GM21515 (cell line): ENCODE measurements around the gene OR6J1.
"Not testable (repeated sequence)": the region's sequence is repeated elsewhere in the genome, so short reads cannot be mapped to it uniquely, and the experiment has no call there.

Experiments used
- ATAC-seq: cut with Tn5 transposase; IDR thresholded peaks from one replicate; pipeline ENCODE4 v1.9.1; 2021; ENCODE audit not compliant: unreplicated experiment

The OR6J1 gene

DNA sequence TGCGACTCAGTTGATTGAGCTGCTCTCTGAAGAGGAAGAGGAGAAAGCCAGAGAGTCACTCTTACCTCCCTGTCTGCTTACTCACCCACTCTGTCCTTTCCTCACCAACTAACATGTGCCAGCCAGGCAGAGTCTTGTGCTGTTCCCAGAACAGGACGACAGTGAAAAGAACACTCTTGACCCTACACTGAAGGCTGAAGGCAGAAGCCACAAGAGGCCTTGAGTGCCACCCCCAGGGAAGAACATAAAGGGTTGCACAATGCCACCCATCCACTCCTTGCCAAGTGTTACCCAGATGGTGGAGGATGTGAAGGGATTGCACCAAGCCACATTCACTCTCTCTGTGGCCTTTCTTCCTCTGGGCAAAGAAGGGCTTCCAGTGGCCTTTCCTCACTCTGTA, 33.2 kb downstream of the OR6J1 start:
- no peak for ATAC-seq

DNA sequence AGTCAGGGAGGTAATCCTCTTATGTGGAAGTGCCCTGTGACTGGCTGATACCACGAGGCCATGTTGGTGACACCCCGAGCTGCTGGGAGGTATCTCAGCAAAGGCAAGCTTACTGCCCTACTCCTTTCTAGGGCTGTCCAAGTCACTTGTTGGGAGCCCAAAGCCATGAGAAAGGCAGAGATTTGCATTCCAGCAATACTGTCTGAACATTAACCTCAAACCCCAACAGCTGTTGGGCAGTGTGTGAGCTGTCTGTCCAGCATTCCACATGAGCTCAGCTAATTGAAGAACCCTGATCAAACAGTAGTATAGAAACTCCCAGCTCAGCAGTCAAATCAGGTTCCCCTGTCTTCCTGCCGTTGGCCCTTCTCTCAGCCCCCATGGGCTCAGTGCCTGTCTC, 36.9 kb downstream of the OR6J1 start:
- no peak for ATAC-seq

DNA sequence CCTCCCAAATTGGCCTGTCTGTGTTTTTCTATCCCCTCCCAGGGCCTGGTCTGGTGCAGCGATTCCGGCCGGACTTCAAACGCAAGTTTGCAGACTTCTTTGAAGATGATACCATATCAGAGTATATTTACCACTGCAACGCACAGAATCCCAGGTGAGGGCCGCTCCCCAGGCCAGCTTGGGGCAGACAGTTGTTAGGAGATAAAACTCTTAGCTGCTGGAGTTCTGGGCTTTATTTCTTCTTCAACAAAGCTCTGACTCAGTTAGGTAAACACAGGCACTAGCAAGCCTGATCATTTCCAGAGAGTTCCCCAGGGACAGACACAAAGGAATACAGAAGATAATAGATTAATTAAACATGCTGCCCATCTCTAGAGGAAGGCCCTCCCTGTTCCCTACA, 37.8 kb downstream of the OR6J1 start:
- ATAC-seq = no peak

DNA sequence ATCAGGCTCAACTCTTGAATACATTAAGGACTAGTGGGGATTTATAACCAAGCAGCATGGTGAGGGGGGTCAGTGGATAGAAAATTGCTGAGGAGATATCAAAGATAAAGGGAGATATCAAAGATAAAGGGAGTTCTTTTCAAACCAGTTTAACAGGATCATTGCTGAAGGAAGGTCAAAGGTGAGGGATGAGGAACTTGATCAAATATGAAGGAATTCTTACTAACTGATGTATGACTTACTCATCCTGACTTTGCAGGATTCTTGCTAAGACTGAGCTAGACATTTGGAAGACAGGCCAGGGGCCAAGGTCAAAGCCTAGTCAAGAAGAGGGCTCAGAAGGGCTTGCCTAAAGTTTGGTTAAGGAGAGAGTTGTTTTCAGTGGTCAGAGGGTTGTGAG, 41.3 kb downstream of the OR6J1 start:
- ATAC-seq = no peak

DNA sequence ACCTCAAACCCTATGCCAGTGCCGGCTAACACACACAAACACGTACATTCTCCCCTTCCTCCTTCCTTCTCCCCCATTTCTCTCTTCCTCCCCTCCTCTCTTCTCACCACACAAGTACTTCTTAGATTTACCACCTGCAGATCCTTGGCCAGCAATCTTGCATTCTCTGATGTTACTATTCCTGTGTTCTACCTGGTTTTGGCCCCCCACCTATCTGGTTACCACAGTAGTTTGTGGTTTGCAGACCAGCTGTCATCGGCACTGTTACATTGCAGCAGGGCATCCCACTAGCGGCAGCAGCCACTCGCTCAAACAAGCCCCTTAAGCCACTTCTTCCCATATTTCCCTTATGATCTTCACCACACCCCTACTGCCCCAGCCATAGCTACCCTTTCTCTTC, 42.2 kb downstream of the OR6J1 start:
- no peak for ATAC-seq

DNA sequence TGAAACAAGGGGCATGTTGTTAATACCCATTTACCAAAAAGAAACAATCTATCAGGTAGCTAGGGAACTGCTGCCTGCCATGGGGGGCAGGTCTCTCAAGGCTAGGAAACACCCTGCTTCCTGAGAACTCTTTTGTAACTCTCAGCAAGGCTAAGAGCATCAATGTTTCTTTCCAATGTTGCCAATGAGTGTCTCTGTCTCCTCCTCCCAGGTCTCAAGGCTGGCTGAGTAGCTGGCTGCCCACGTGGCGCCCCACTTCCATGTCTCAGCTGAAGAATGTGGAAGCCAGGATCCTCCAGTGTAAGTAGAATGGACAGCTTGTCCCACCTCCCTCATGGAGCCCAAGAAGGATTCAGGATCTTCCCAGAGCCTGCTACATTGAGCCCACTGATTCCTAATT, 42.7 kb downstream of the OR6J1 start:
- no peak for ATAC-seq

DNA sequence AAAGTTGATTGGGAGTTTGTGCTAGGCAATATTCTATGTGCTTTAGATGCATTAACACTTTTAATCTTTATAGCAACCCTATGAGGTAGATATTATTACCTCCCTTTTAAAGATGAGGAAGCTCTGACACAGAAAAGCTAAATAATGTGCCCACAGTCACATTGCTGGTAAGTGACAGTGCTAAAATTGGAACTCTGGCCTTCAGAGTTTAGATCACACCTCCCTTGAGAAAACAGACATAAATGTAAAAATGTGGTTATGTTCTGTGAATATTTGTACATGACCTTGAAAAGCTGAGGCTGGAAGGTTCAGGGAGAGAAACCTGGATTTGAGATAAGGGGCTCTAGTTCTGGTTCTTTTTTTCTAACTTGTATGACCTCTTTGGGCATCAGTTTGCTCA, 44.1 kb downstream of the OR6J1 start:
- no peak for ATAC-seq

DNA sequence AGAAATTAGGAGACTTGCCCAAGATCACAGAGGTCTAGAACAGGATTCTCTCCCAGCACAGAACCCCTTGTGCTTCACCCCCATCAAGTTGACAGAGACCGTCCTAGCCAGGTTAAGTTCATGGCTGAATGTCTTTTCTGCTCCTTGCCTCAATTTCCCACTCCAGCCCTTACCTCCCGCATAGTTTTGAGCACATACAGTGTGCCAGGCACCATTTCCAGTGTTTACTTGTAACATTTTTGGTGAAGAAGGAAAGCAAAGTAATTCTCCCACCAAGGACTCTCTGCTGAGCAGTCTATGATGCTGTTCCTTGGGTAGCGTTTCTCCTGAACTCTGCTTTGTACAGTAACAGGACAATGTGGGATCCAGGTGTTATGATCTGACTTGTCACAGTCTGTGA, 44.8 kb downstream of the OR6J1 start:
- no peak for ATAC-seq

DNA sequence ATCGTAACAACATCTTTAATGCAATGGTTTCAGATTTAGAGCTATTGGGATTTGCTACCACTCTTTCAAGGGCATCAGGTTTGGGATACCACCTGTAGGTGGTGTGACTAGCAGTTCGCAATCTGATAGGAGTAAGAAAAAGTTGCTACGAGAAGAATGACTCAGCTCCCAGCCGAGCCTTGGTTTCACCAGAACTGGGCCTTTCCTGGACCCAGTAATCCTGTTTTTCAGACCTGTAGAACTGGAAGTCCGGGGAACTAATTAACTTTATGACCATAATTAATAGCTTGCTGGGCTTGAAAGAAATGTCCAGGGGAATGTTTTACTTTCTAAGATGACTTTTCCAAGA, 45.3 kb downstream of the OR6J1 start:
- no peak for ATAC-seq

DNA sequence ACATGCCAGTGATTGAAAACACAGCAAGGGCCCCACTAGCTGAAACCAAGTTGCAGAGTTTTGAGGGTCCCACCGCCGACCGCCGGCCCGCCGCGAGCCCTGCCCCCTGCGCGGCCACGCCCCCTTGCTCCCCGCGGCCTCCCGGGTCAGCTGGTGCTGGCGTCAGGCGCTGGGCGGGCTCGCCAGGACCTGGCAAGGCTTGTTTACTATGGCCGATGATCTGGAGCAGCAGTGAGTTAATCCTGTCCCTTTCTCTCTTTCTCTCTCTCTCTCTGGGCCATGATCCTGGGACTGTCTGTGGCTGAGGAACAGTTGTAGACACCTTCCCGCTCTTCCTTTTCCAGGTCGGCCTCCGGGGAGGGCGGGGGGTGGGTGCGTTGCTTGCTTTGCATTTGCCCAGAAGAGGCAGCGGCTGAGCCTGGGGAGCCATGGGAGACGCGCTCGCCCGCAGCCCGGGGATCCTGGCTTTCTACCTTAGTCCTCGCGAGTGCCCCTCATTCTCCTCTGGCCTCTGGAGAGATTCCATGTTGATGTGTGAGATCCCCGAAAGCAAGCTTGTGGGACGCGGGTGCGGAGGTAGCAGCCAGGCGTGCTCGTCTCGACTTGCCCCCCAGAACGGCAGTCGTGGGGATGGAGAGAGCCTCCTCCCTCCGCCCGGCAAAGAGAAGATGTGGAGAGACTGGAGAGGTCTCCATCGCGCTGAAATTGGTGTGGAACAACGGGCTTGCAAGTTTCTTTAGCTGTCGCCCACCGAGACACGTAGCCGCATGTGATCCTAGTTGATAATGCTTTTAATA, 45.9 kb downstream of the OR6J1 start, which contains the start of gene ABHD4:
ABHD4 (plus strand) TSS at position 202 of the 797 bp plus-strand sequence; CDS start at position 209, 7 bp downstream.
- peak; percentile 86 for ATAC-seq

DNA sequence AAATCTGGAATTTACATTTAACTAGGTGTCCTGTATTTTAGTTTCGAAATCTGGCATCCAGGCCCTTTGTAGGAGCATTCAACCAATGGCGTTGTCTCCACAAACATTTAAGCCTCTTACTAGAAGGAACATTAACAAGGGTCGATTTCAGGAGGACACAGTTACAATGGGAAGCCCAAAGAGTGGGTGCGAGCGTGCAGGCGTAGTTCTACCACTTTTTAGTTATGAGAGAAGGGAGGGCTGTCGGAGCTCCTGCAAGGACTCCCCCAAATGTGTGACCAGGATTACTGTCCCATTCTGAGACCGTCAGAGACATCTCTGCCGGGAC, 46.4 kb downstream of the OR6J1 start:
- no peak for ATAC-seq

DNA sequence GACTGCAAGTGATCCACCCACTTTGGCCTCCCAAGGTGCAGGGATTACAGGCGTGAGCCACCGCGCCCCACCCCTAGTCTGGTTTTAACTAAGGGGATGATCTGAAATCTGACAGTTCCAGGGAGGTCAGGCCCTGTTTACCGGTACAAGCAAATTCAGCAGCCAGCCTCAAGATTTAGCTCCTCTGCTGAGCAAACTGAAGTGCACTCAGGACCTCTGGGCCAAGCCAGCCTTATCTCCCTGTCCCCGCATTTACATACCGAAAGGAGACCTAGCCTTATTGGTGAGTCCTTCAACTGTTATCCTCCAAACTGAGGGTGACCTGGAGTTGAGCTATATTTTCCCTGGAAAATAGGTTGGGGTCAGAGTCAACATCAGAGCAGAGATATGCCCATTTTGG, 46.9 kb downstream of the OR6J1 start:
- no peak for ATAC-seq

DNA sequence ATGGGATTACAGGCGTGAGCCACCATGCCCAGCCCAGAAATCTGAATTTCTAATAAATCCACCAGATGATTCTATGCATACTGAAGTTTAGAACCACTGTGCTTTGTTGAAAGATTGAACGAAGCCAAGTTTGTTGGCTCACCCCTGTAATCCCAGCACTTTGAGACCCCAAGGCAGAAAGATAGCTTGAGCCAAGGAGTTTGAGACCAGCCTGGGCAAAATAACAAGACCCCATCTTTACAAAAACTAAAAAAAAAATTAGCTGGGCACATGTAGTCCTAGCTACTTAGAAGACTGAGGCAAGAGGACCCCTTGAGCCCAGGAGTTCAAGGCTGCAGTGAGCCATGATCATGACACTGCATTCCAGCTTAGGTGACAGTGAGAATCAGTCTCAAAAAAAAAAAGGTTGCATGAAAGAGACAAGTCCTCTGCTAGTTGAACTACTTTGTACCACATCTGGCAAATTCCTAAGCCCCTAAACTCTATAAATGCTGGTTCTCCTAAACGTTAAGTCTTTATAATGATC, 47.7 kb downstream of the OR6J1 start:
- no peak for ATAC-seq

DNA sequence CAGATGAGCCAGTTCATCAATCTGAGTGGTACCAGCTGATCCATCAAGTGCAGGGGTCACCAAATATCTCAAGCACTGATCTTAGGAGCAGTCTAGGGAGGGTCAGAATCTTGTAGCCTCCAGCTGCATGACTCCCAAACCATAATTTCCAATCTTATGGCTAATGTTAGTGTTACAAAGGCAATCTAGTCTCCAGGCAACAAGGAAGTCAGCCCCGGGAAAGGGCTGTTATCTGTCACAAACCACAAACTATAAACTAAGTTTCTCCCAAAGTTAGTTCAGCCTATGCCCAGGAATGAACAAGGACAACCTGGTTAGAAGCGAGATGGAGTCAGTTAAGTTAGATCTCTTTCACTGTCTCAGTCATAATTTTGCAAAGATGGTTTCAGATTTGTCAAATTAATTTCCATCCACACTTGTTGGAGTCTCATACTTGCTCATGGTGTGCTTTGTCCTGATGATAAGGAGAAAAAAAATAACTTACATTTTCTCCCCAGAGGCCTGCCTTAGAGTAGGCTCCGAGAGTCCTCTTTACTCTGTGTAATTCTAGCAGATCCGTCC, 49.9 kb downstream of the OR6J1 start:
- no peak for ATAC-seq

DNA sequence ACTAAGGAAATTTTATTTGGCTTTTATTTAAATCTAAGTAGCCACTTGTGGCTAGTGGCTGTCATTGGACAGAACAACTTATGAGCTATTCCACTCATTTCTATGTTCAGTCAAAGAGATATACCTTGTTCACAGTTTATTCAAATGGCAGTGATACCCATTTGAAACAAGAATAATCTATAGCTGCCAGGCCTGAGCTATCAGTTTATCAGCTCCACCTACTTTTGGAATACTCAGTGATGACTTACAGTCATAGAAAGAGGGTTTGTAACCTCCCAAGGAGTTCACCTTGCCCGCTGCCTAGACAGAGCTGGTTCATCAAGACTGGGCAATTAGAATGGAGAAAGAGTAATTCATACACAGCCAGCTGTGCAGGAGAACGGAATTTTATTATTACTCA, 50.6 kb downstream of the OR6J1 start:
- ATAC-seq = no peak

DNA sequence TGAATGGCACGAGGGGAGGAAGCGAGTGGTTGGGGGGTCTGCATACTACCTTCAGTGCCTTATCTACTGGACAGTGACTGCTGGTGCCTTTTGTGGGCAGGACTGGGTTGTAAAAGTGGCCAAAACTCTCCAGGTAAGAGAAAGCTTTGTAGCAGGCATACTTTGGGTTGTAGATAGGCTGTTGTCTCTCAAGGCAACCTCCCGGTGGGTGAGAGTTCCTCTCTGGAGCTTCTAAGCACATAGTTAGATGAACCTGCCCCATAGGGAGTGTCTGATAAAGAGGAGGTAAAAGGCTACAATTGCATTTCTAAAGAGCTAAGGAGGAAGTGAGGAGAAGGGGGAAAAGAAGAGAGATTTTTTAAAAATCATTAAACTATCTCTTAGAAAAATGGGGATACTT, 51.0 kb downstream of the OR6J1 start:
- no peak for ATAC-seq

DNA sequence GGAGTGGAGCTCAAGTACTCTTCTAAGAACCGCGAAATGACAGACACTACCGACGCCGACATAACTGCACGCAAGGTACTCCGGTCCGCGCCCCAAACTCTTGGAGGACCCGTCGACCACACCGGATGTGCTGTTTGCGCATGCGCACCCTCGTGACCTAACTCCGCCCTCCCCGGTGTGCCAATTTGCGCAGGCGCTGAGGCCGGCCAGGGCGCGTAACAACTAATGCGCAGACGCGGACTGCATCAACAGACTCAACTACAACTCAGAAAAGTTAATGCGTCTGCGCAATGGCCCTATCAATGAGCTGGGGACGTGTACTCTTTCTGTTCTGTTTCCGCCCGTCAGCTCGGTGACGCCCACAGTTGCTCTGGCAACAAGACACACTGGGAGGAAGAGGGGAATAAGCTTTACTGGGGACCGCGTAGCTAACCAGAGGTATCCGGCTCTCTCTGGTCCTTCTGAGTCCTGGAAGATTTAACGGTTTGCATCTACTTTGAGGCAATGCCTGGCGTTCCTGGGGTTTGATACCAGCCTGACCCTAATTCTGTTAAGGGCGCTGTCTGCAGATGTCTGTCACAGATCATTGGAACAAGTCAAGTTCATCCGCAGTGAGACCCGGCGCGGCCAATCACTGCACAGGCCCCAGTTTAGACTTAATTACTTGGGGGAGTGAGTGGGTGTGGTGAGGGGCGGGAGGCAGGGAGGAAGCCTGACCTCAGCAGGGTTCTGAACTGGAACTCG, 54.9 kb downstream of the OR6J1 start, which contains the start of gene DAD1:
DAD1 (minus strand) TSS at position 129 of the 744 bp plus-strand sequence; CDS start at position 62, 67 bp downstream.
- peak; percentile 88 for ATAC-seq

DNA sequence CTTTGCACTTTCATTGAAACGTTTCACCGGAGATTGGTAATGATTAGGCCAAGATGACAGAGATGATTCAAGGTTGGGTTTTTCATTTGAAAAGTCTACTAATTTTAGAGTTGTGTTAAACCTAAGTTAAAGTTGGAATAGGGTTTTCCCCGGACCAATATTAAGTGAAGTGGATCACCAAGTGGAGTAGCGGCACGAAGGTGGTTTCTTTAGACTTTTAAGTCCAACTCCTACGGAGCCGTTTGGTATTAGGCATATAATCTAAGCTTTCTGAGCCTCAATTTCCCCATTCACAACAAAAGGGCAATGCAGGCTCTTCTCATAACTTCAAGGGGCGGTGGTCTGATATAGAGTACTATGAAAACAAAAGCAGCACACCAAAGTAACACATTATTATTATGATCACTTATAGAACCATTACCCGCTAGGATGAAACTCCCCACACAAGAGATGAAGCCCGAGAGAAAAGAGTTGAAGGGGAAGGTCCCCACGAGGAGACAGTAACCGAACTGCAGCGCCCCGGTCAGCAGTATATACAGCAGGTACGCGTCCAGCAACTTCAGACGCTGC, 55.5 kb downstream of the OR6J1 start:
- no peak for ATAC-seq

DNA sequence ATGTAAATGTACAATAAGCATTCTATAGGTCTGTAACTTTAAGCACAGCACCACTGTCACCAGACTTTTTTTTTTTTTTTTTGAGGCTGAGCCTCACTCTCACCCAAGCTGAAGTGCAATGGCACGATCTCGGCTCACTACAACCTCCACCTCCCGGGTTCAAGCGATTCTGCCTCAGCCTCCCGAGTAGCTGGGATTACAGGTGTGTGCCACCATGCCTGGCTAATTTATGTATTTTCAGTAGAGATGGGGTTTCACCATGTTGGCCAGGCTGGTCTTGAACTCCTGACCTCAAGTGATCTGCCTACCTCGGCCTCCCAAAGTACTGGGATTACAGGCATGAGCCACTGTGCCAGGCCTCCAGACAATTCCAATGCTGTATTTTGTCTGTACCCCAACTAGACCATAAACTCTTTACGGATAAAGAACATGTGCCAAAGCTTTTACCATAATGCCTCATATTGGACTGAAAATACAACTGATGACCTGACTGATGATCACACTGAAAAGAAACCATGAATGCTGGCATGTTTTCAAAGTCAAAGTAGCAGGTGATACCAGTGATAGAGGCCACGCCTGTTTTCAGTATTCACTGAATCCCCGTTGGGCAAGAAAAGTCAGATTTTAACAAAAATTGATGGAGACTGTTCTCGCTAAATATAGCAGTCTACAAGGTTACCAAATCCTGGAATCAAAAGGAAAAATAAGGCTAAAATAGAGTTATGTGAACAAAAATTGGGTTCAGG, 56.3 kb downstream of the OR6J1 start:
- not testable (repeated sequence) for ATAC-seq

DNA sequence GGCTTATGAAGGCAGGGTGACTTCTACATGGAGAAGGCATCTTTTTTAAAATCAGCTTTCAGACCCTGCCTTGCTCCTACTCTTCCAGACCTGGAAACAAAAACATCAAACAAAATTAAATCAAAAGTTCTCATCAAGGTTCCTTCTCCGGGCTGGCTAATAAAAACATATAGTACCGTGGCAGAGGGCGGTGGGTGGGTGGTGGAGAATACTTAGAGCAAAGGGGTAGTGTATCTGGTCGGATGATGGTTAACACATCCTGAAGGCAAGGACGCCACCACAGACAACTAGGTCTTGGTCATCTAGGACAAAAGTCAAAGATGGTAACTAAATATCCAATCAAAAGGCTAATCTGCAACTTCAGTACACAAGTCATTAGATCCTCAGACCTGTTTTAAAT, 56.9 kb downstream of the OR6J1 start:
- no peak for ATAC-seq

DNA sequence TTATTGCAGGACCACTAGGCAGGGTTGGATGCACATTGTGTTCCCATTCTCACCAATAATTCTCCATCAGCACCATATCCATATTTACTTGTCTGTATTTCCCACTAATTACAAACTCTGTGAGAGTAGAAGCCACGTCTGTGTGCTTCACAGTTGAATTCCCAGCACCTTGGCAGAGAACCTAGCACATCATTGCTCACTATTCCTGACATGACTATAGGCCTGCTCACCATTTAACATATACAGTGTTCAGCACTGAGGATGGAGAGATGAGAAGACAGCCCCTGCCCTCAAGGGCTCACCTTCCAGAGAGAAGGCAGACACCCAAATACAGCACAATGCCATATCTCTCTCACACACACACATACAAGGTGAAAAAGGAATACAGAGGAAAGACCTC, 60.2 kb downstream of the OR6J1 start:
- no peak for ATAC-seq
